Right ventricle myocardium superior (tissue), 1 donor: Measurements from ENCODE around the gene APEH. TPM values are rescaled to one million over a fixed set of nuclear protein-coding genes. Genes with fewer than 3 reads are reported as not detected.

Experiments
- total RNA-seq: library from RNA; stranded (reverse); fragmentation: NEBNext Ultra II Directional; extraction: Animal tissue kit (Norgen Biotek cat#: 25700); gene quantifications from one replicate; pipeline ENCODE4 v1.2.1, GENCODE V29; 2021
- donor health status: DM: no; HTN: yes; CAD: no; lungs with severe emphysema.

Gene APEH
- total RNA-seq, 1 donor from 2014 or later: 103 TPM

Other genes with a start within 250 kb of the APEH start
- gene NICN1, start 245.0 kb upstream of the APEH start, total RNA-seq: 15.7 TPM
- gene DAG1, start 204.1 kb upstream of the APEH start, total RNA-seq: 122 TPM
- gene BSN, start 119.9 kb upstream of the APEH start, total RNA-seq: 0.27 TPM
- 3.7 TPM for gene MST1, start 15.1 kb downstream of the APEH start, total RNA-seq
- 47.9 TPM for gene RNF123, start 15.2 kb downstream of the APEH start, total RNA-seq
- not detected for gene AMIGO3, start 45.3 kb downstream of the APEH start, total RNA-seq
- gene GMPPB, start 49.6 kb downstream of the APEH start, total RNA-seq: 15.7 TPM
- 14.8 TPM for gene IP6K1, start 112.2 kb downstream of the APEH start, total RNA-seq
- gene CDHR4, start 125.5 kb downstream of the APEH start, total RNA-seq: not detected
- 2.9 TPM for gene INKA1, start 128.9 kb downstream of the APEH start, total RNA-seq
- gene UBA7, start 139.6 kb downstream of the APEH start, total RNA-seq: 19.7 TPM
- gene TRAIP, start 182.2 kb downstream of the APEH start, total RNA-seq: 1.7 TPM
- gene CAMKV, start 195.6 kb downstream of the APEH start, total RNA-seq: not detected
- gene MST1R, start 229.5 kb downstream of the APEH start, total RNA-seq: 1.5 TPM